Thyroid gland (tissue), 4 donors: Measurements from ENCODE around the gene CPTP. TPM values are rescaled to one million over a fixed set of nuclear protein-coding genes. Genes with fewer than 3 reads are reported as not detected.
A peak's percentile ranks its signal among the peaks of the same experiment; 100 is the strongest.

ENCODE experiments used
- DNase-seq, 2 donors: peaks; one replicate each; pipeline ENCODE4 v3.0.0-alpha.2; 2019
- H3K27ac ChIP-seq, 3 donors: fragments of 200-600 bp; sonication (generic); 1 replicate in 2 of 3; 2 replicates in 1 of 3; pipeline ENCODE4 v1.5.1; 2016 to 2019; ENCODE audit warnings: mild to moderate bottlenecking in 1 of 3, moderate library complexity in 1 of 3
- H3K27me3 ChIP-seq: fragments of 200-600 bp; sonication (generic); one replicate; pipeline ENCODE4 v1.5.1; 2019
- H3K36me3 ChIP-seq, 2 donors: fragments of 200-600 bp; sonication (generic); one replicate each; pipeline ENCODE4 v1.5.1; 2016 to 2019
- H3K4me1 ChIP-seq, 2 donors: fragments of 200-600 bp; sonication (generic); one replicate each; pipeline ENCODE4 v1.5.1; 2017 to 2019
- H3K4me3 ChIP-seq, 3 donors: fragments of 200-600 bp; sonication (generic); replicated peaks in 1 of 3; 1 replicate in 2 of 3; 2 replicates in 1 of 3; pipeline ENCODE4 v1.5.1; 2016; ENCODE audit warnings: mild to moderate bottlenecking in 1 of 3
- H3K9me3 ChIP-seq: fragments of 200-600 bp; sonication (generic); one replicate; pipeline ENCODE4 v1.5.1; 2017
- CTCF ChIP-seq, 6 experiments: fragments of 200-600 bp in 3 of 6; fragments of 450-650 bp in 3 of 6; sonication (generic) in 3 of 6; IDR thresholded peaks; one replicate each; pipeline ENCODE4 v1.5.1; 2016 to 2019; ENCODE audit warnings: antibody characterized with exemption in 6 of 6, mild to moderate bottlenecking in 2 of 6, inconsistent platforms in 1 of 6, moderate library complexity in 1 of 6
- POLR2A ChIP-seq, 2 donors: fragments of 450-650 bp; IDR thresholded peaks; one replicate each; pipeline ENCODE4 v1.6.1; 2017; ENCODE audit warnings: antibody characterized with exemption in 2 of 2, mild to moderate bottlenecking in 2 of 2, moderate library complexity in 1 of 2
- WGBS, 2 donors: methylation state at CpG; one replicate each; pipeline ENCODE4 v1.1.5; 2017; 5-methylcytosine and 5-hydroxymethylcytosine counted together
- intact Hi-C: fragments of 100-400 bp; cut with DNase I; formaldehyde crosslinking; loops from one replicate; pipeline ENCODE4 v1.15.1; 2023
- total RNA-seq, 4 donors: library from RNA; depleted of rRNA; stranded (reverse); fragments of >200 nt; gene quantifications; one replicate each; pipeline ENCODE4 v1.2.3, GENCODE V29; 2016

The CPTP gene
- total RNA-seq, 4 donors from 2014 or later, result 16.7 to 37.3 (median 24.3) TPM

GRCh38 chr1:1354271-1355247, 30.0 kb downstream of the CPTP start:
- peak in 1 of 2 donors; percentile 2 for DNase-seq
- Histone ChIP-seq H3K4me1 (peaks cover 40 to 72% of the 10 kb centered on the region in 2 donors), H3K27me3 (no peaks in the 10 kb centered on the region), H3K4me3 (peak overlapping the region in 1 of 3 donors; percentile 4), H3K36me3 (peaks cover 0 to 4% of the 10 kb centered on the region in 2 donors), H3K27ac (no peak overlapping the region), H3K9me3 (no peaks in the 10 kb centered on the region)
- intact Hi-C loops, result loop anchor here (5.0 kb wide), 1 partner anchor 37 kb away; no protein-coding TSS in a partner anchor
- 69 to 76% methylated on average over 55 to 66 of the region's 116 CpGs for WGBS, 2 donors
- TF ChIP-seq POLR2A (IDR thresholded peaks at IDR 0.05), result no peak
- TF ChIP-seq CTCF (IDR thresholded peaks at IDR 0.05), result no peak

- DNase-seq, result peak in 1 of 2 donors; percentile 39
- 12 to 13% methylated on average over 3 to 23 of the region's 52 CpGs for WGBS, 2 donors
- Histone ChIP-seq H3K27ac (no peak overlapping the region), H3K9me3 (no peaks in the 10 kb centered on the region), H3K4me3 (no peak overlapping the region), H3K36me3 (peaks cover 0 to 4% of the 10 kb centered on the region in 2 donors), H3K4me1 (peaks cover 47 to 81% of the 10 kb centered on the region in 2 donors), H3K27me3 (no peaks in the 10 kb centered on the region)
- intact Hi-C loops, result loop anchor here (5.0 kb wide), 1 partner anchor 38 kb away; no protein-coding TSS in a partner anchor
- TF ChIP-seq POLR2A (IDR thresholded peaks at IDR 0.05), result no peak
- no peak for TF ChIP-seq CTCF (IDR thresholded peaks at IDR 0.05)
These were observed 30.8 kb downstream of the CPTP start for GRCh38 chr1:1355416-1355815.

- H3K36me3 ChIP-seq, result peaks cover 0 to 4% of the 10 kb centered on the region in 2 donors
- intact Hi-C loops, result loop anchor here (5.0 kb wide), 1 partner anchor 39 kb away; no protein-coding TSS in a partner anchor
- WGBS, 2 donors, result 20 to 28% methylated on average over 5 to 8 of the region's 8 CpGs
- no peaks in the 10 kb centered on the region for H3K27me3 ChIP-seq
- peak overlapping the region in 2 of 3 donors; percentile 86 to 87 for H3K27ac ChIP-seq
- TF ChIP-seq POLR2A (IDR thresholded peaks at IDR 0.05) (no peak), CTCF (IDR thresholded peaks at IDR 0.05) (no peak)
- no peaks in the 10 kb centered on the region for H3K9me3 ChIP-seq
- H3K4me1 ChIP-seq, result peaks cover 46 to 89% of the 10 kb centered on the region in 2 donors
- no peak overlapping the region for H3K4me3 ChIP-seq
- DNase-seq, result no peak
These were observed 31.7 kb downstream of the CPTP start for GRCh38 chr1:1356166-1356795.

- peak; percentile 74 to 75 for DNase-seq
- H3K36me3 ChIP-seq, result peaks cover 0 to 4% of the 10 kb centered on the region in 2 donors
- H3K9me3 ChIP-seq, result no peaks in the 10 kb centered on the region
- H3K27ac ChIP-seq, result peak overlapping the region in 2 of 3 donors; percentile 86 to 87
- no peaks in the 10 kb centered on the region for H3K27me3 ChIP-seq
- intact Hi-C loops, result loop anchor here (5.0 kb wide), 1 partner anchor 40 kb away; no protein-coding TSS in a partner anchor
- WGBS, 2 donors, result 30 to 40% methylated on average over 4 to 7 of the region's 26 CpGs
- no peak overlapping the region for H3K4me3 ChIP-seq
- H3K4me1 ChIP-seq, result peaks cover 43 to 85% of the 10 kb centered on the region in 2 donors
- TF ChIP-seq POLR2A (IDR thresholded peaks at IDR 0.05), result no peak
- no peak for TF ChIP-seq CTCF (IDR thresholded peaks at IDR 0.05)
These were observed 32.3 kb downstream of the CPTP start for GRCh38 chr1:1356796-1357401.
